HT-29 (cell line): ENCODE data around the gene TNFSF8. TPM values are rescaled to one million over a fixed set of nuclear protein-coding genes. Genes with fewer than 3 reads are reported as not detected.
A peak's percentile ranks its signal among the peaks of the same experiment; 100 is the strongest.

Experiments used
- DNase-seq: peaks from one replicate; pipeline ENCODE4 v3.0.0-alpha.2; 2015; ENCODE audit warnings: low spot score
- total RNA-seq: library from RNA; depleted of rRNA; stranded (reverse); fragments of >200 nt; shearing (Covaris generic); gene quantifications from 2 replicates; pipeline ENCODE4 v1.2.3, GENCODE V29; 2014

The TNFSF8 gene
- total RNA-seq, 1 experiment from 2014 or later: not detected

- no peak for DNase-seq
Observed at GRCh38 chr9:114936581-114936980, 6.2 kb upstream of the TNFSF8 start.

GRCh38 chr9:114935119-114935518 lies 4.7 kb upstream of the TNFSF8 start:
- DNase-seq: no peak

GRCh38 chr9:114932502-114932901 lies 2.1 kb upstream of the TNFSF8 start:
- no peak for DNase-seq

GRCh38 chr9:114931407-114931806 lies 1.0 kb upstream of the TNFSF8 start:
- DNase-seq: no peak

GRCh38 chr9:114929201-114929600 lies 1.2 kb downstream of the TNFSF8 start:
- DNase-seq: no peak

- no peak for DNase-seq
Observed at GRCh38 chr9:114928671-114929070, 1.7 kb downstream of the TNFSF8 start.

GRCh38 chr9:114928136-114928535 lies 2.3 kb downstream of the TNFSF8 start:
- no peak for DNase-seq

- no peak for DNase-seq
Observed at GRCh38 chr9:114925672-114926071, 4.7 kb downstream of the TNFSF8 start.

- no peak for DNase-seq
Observed at GRCh38 chr9:114925039-114925438, 5.4 kb downstream of the TNFSF8 start.

- no peak for DNase-seq
Observed at GRCh38 chr9:114924327-114924726, 6.1 kb downstream of the TNFSF8 start.

GRCh38 chr9:114923918-114924317 lies 6.5 kb downstream of the TNFSF8 start:
- DNase-seq: no peak

- no peak for DNase-seq
Observed at GRCh38 chr9:114921171-114921570, 9.2 kb downstream of the TNFSF8 start.

- no peak for DNase-seq
Observed at GRCh38 chr9:114919611-114920010, 10.8 kb downstream of the TNFSF8 start.

GRCh38 chr9:114916481-114916880 lies 13.9 kb downstream of the TNFSF8 start:
- no peak for DNase-seq

- DNase-seq: no peak
Observed at GRCh38 chr9:114914139-114914538, 16.3 kb downstream of the TNFSF8 start.

- DNase-seq: no peak
Observed at GRCh38 chr9:114913656-114914055, 16.7 kb downstream of the TNFSF8 start.

- DNase-seq: no peak
Observed at GRCh38 chr9:114913217-114913616, 17.2 kb downstream of the TNFSF8 start.

- peak; percentile 80 for DNase-seq
Observed at GRCh38 chr9:114911167-114911821, 19.1 kb downstream of the TNFSF8 start.

GRCh38 chr9:114910541-114910940 lies 19.9 kb downstream of the TNFSF8 start:
- no peak for DNase-seq

- no peak for DNase-seq
Observed at GRCh38 chr9:114909661-114910060, 20.7 kb downstream of the TNFSF8 start.

- no peak for DNase-seq
Observed at GRCh38 chr9:114908805-114909448, 21.5 kb downstream of the TNFSF8 start.

GRCh38 chr9:114908104-114908622 lies 22.2 kb downstream of the TNFSF8 start:
- peak; percentile 87 for DNase-seq

GRCh38 chr9:114906922-114907571 lies 23.3 kb downstream of the TNFSF8 start:
- DNase-seq: peak; percentile 80
